HFFc6 (cell line): Measurements from ENCODE around the gene CNTN6. TPM values are rescaled to one million over a fixed set of nuclear protein-coding genes. Genes with fewer than 3 reads are reported as not detected.

Experiments used
- DNase-seq: peaks from one replicate; pipeline ENCODE4 v3.0.0-alpha.2; 2018
- H3K27ac Mint-ChIP-seq: 2 replicates; pipeline ENCODE4 v1.8.0; 2020; ENCODE audit warnings: mild to moderate bottlenecking, mixed read lengths
- H3K27me3 Mint-ChIP-seq: 2 replicates; pipeline ENCODE4 v1.8.0; 2021; ENCODE audit warnings: mild to moderate bottlenecking, moderate library complexity, mixed read lengths; ENCODE audit not compliant: insufficient read depth
- H3K36me3 Mint-ChIP-seq: 2 replicates; pipeline ENCODE4 v1.8.0; 2021; ENCODE audit warnings: low read depth, mixed read lengths
- H3K4me1 Mint-ChIP-seq: 2 replicates; pipeline ENCODE4 v1.8.0; 2020; ENCODE audit warnings: low read depth, mixed read lengths
- H3K4me3 Mint-ChIP-seq: 2 replicates; pipeline ENCODE4 v1.8.0; 2020; ENCODE audit warnings: mild to moderate bottlenecking, moderate library complexity, mixed read lengths
- H3K9me3 Mint-ChIP-seq: 2 replicates; pipeline ENCODE4 v1.8.0; 2020; ENCODE audit warnings: mild to moderate bottlenecking, mixed read lengths
- CTCF ChIP-seq: fragments of 200-600 bp; sonication (generic); IDR thresholded peaks from 2 replicates; pipeline ENCODE4 v1.5.0; 2021; ENCODE audit warnings: antibody characterized with exemption, mild to moderate bottlenecking
- total RNA-seq, 6 experiments: library from RNA; stranded (reverse); fragmentation: NEBNext Ultra II Directional; extraction: Animal tissue kit (Norgen Biotek cat#: 25700); gene quantifications; 2 replicates in 1 of 6; 3 replicates in 5 of 6; pipeline ENCODE4 v1.2.3, GENCODE V29; 2021

CNTN6 gene
- total RNA-seq, 6 experiments from 2014 or later = not detected

- Mint-ChIP-seq H3K27ac (no peak overlapping the region), H3K27me3 (no peaks in the 10 kb centered on the region), H3K9me3 (peaks cover 57% of the 10 kb centered on the region), H3K36me3 (no peaks in the 10 kb centered on the region), H3K4me3 (no peak overlapping the region), H3K4me1 (no peaks in the 10 kb centered on the region)
- DNase-seq = no peak
- TF ChIP-seq CTCF = no peak
These were observed 103.1 kb downstream of the CNTN6 start for GRCh38 chr3:1195947-1196346.

- no peaks in the 10 kb centered on the region for H3K4me1 Mint-ChIP-seq
- DNase-seq = no peak
- H3K27me3 Mint-ChIP-seq = no peaks in the 10 kb centered on the region
- H3K9me3 Mint-ChIP-seq = peaks cover 56% of the 10 kb centered on the region
- no peaks in the 10 kb centered on the region for H3K36me3 Mint-ChIP-seq
- H3K27ac Mint-ChIP-seq = no peak overlapping the region
- H3K4me3 Mint-ChIP-seq = no peak overlapping the region
- TF ChIP-seq CTCF = no peak
These were observed 104.2 kb downstream of the CNTN6 start for GRCh38 chr3:1197051-1197450.

DNA sequence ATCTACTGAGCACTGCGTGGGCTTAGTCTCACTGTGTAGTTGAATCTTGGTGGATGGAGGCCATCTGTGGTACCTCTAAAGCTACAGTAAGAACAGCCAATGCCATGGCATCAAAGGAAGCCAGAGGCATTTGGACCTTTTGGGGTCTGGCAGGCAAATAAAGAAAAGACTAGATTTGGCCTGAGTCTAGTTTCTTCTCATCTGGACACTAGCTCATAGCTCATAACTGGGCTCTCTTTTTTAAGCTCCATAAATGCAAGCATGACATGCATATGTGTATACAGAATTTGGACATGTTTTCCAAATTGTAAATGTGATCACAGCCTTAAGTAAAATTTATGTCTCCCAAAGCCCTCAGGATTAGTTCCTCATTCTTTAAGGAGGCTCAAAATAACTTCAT, 107.5 kb downstream of the CNTN6 start:
- DNase-seq = no peak
- Mint-ChIP-seq H3K4me3 (no peak overlapping the region), H3K27me3 (no peaks in the 10 kb centered on the region), H3K4me1 (no peaks in the 10 kb centered on the region), H3K27ac (no peak overlapping the region), H3K9me3 (peaks cover 49% of the 10 kb centered on the region), H3K36me3 (no peaks in the 10 kb centered on the region)
- no peak for TF ChIP-seq CTCF

GRCh38 chr3:1207904-1208303, 115.1 kb downstream of the CNTN6 start:
- H3K27me3 Mint-ChIP-seq = no peaks in the 10 kb centered on the region
- H3K36me3 Mint-ChIP-seq = no peaks in the 10 kb centered on the region
- H3K9me3 Mint-ChIP-seq = peaks cover 13% of the 10 kb centered on the region; the same call in 1 of the 2 replicates
- H3K27ac Mint-ChIP-seq = no peak overlapping the region
- no peaks in the 10 kb centered on the region for H3K4me1 Mint-ChIP-seq
- no peak overlapping the region for H3K4me3 Mint-ChIP-seq
- no peak for TF ChIP-seq CTCF
- DNase-seq = no peak

GRCh38 chr3:1214933-1215332, 122.1 kb downstream of the CNTN6 start:
- no peak for TF ChIP-seq CTCF
- Mint-ChIP-seq H3K27me3 (no peaks in the 10 kb centered on the region), H3K27ac (no peak overlapping the region), H3K4me3 (no peak overlapping the region), H3K4me1 (no peaks in the 10 kb centered on the region), H3K36me3 (peaks cover 8% of the 10 kb centered on the region), H3K9me3 (peaks cover 59% of the 10 kb centered on the region)
- DNase-seq = no peak

GRCh38 chr3:1216856-1217255, 124.0 kb downstream of the CNTN6 start:
- DNase-seq = no peak
- Mint-ChIP-seq H3K27me3 (no peaks in the 10 kb centered on the region), H3K9me3 (peaks cover 59% of the 10 kb centered on the region), H3K4me3 (no peak overlapping the region), H3K36me3 (peaks cover 8% of the 10 kb centered on the region), H3K27ac (no peak overlapping the region), H3K4me1 (no peaks in the 10 kb centered on the region)
- TF ChIP-seq CTCF = no peak
